Measurements from ENCODE around the gene CRISP3.

GRCh38 chr6:49784272-49784671, 40.1 kb upstream of the CRISP3 start:
- TF ChIP-seq CHD2 (IDR thresholded peaks at IDR 0.05; ENCODE audit: low read length, partially characterized antibody) (no peak), MAX (IDR thresholded peaks at IDR 0.05) (no peak), ELK1 (IDR thresholded peaks at IDR 0.05; ENCODE audit: low read depth, low read length) (no peak), CTCF (IDR thresholded peaks at IDR 0.05) (no peak), POLR2A (IDR thresholded peaks at IDR 0.05; ENCODE audit: low read length) (no peak), JUNB (IDR thresholded peaks at IDR 0.05) (no peak), NR3C1 (IDR thresholded peaks at IDR 0.05) (no peak), PHF8 (IDR thresholded peaks at IDR 0.05; ENCODE audit: borderline replicate concordance, low read depth) (no peak), EP300 (IDR thresholded peaks at IDR 0.05) (no peak), REST (IDR thresholded peaks at IDR 0.05) (no peak), TP53 (CRISPR knock-in tag; IDR thresholded peaks at IDR 0.05) (no peak)

All from A549 (cell line).